ENCODE measurements around the gene GLI1. TPM values are rescaled to one million over a fixed set of nuclear protein-coding genes. Genes with fewer than 3 reads are reported as not detected.

The GLI1 gene
- total RNA-seq, 2 donors from 2014 or later = 3.4 to 6.4 TPM

DNA sequence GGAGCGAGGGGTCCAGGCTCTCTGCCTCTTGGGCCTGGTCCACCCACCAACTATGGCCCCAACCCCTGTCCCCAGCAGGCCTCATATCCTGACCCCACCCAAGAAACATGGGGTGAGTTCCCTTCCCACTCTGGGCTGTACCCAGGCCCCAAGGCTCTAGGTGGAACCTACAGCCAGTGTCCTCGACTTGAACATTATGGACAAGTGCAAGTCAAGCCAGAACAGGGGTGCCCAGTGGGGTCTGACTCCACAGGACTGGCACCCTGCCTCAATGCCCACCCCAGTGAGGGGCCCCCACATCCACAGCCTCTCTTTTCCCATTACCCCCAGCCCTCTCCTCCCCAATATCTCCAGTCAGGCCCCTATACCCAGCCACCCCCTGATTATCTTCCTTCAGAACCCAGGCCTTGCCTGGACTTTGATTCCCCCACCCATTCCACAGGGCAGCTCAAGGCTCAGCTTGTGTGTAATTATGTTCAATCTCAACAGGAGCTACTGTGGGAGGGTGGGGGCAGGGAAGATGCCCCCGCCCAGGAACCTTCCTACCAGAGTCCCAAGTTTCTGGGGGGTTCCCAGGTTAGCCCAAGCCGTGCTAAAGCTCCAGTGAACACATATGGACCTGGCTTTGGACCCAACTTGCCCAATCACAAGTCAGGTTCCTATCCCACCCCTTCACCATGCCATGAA, 11.5 kb downstream of the GLI1 start:
- TF ChIP-seq, protein P1, sequence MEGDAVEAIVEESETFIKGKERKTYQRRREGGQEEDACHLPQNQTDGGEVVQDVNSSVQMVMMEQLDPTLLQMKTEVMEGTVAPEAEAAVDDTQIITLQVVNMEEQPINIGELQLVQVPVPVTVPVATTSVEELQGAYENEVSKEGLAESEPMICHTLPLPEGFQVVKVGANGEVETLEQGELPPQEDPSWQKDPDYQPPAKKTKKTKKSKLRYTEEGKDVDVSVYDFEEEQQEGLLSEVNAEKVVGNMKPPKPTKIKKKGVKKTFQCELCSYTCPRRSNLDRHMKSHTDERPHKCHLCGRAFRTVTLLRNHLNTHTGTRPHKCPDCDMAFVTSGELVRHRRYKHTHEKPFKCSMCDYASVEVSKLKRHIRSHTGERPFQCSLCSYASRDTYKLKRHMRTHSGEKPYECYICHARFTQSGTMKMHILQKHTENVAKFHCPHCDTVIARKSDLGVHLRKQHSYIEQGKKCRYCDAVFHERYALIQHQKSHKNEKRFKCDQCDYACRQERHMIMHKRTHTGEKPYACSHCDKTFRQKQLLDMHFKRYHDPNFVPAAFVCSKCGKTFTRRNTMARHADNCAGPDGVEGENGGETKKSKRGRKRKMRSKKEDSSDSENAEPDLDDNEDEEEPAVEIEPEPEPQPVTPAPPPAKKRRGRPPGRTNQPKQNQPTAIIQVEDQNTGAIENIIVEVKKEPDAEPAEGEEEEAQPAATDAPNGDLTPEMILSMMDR (conservative IDR thresholded peaks at IDR 0.05) = no peak
- peaks cover 57% of the 10 kb centered on the region for H3K27me3 Mint-ChIP-seq (ENCODE audit: insufficient read depth)
- H3K4me3 ChIP-seq (ENCODE audit: low read length) = no peak overlapping the region

DNA sequence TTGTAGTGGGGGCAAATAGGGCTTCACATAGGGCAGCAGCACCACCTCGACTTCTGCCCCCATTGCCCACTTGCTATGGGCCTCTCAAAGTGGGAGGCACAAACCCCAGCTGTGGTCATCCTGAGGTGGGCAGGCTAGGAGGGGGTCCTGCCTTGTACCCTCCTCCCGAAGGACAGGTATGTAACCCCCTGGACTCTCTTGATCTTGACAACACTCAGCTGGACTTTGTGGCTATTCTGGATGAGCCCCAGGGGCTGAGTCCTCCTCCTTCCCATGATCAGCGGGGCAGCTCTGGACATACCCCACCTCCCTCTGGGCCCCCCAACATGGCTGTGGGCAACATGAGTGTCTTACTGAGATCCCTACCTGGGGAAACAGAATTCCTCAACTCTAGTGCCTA, 12.1 kb downstream of the GLI1 start:
- TF ChIP-seq, protein P1 (conservative IDR thresholded peaks at IDR 0.05) = no peak
- Histone ChIP-seq H3K9me3 (ENCODE audit: control insufficient read depth, low read length) (no peaks in the 10 kb centered on the region), H3K36me3 (ENCODE audit: control insufficient read depth, insufficient read depth, low read length) (no peaks in the 10 kb centered on the region), H3K4me1 (ENCODE audit: control insufficient read depth, insufficient read depth, low read length) (no peaks in the 10 kb centered on the region), H3K27me3 (ENCODE audit: control insufficient read depth, insufficient read depth, low read length, poor library complexity, severe bottlenecking) (peaks cover 52% of the 10 kb centered on the region), H3K4me3 (ENCODE audit: low read length) (no peak overlapping the region), H3K9ac (ENCODE audit: extremely low read depth, low read length, poor library complexity, severe bottlenecking) (no peak overlapping the region), H3K27ac (ENCODE audit: low read depth, low read length) (no peak overlapping the region)
- H3K9me3 Mint-ChIP-seq = no peaks in the 10 kb centered on the region
- peaks cover 63% of the 10 kb centered on the region for H3K27me3 Mint-ChIP-seq (ENCODE audit: insufficient read depth)
- 86 to 91% methylated on average over 1 to 3 of the region's 3 CpGs for WGBS, 2 experiments (ENCODE audit: insufficient coverage in 1 of 2, insufficient read length in 1 of 2)
- H3K36me3 Mint-ChIP-seq (ENCODE audit: low read depth) = no peaks in the 10 kb centered on the region
- no peak overlapping the region for H3K27ac Mint-ChIP-seq
- no peak for DNase-seq
- peaks cover 8% of the 10 kb centered on the region for H3K4me1 Mint-ChIP-seq
- H3K4me3 Mint-ChIP-seq = no peak overlapping the region

More for the DNA sequence above, 11.5 kb downstream of the GLI1 start:
- no peak overlapping the region for H3K27ac ChIP-seq (ENCODE audit: low read depth, low read length)
- Mint-ChIP-seq H3K27ac (no peak overlapping the region), H3K36me3 (ENCODE audit: low read depth) (no peaks in the 10 kb centered on the region), H3K4me1 (peaks cover 4% of the 10 kb centered on the region), H3K4me3 (no peak overlapping the region), H3K9me3 (no peaks in the 10 kb centered on the region)
- H3K9me3 ChIP-seq (ENCODE audit: control insufficient read depth, low read length) = no peaks in the 10 kb centered on the region
- no peak for DNase-seq
- no peaks in the 10 kb centered on the region for H3K4me1 ChIP-seq (ENCODE audit: control insufficient read depth, insufficient read depth, low read length)
- H3K9ac ChIP-seq (ENCODE audit: extremely low read depth, low read length, poor library complexity, severe bottlenecking) = no peak overlapping the region
- peaks cover 46% of the 10 kb centered on the region for H3K27me3 ChIP-seq (ENCODE audit: control insufficient read depth, insufficient read depth, low read length, poor library complexity, severe bottlenecking)
- H3K36me3 ChIP-seq (ENCODE audit: control insufficient read depth, insufficient read depth, low read length) = no peaks in the 10 kb centered on the region
- 84 to 92% methylated on average over 2 to 4 of the region's 4 CpGs for WGBS, 2 experiments (ENCODE audit: insufficient coverage in 1 of 2, insufficient read length in 1 of 2)

DNA sequence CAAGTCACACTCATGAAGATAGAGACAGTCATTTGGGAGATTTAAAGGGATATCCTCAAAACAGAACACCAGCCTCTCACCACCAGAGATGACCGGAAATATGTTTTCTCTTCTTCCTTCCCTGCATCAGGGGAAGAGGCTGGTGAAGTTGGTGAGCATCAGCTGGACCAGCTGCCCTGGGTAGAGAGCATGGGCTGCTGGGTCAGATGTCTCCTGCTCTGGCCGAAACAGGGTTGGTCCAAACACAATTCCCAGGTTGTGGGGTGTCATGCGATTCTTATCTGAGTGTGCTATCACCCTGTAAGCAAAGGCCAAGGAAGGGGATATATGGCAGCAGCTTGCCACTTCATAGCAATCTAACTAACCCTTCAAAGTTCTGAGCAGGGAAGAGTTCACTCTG, 12.8 kb downstream of the GLI1 start:
- Mint-ChIP-seq H3K27me3 (ENCODE audit: insufficient read depth) (peaks cover 65% of the 10 kb centered on the region), H3K4me3 (no peak overlapping the region), H3K27ac (no peak overlapping the region), H3K36me3 (ENCODE audit: low read depth) (no peaks in the 10 kb centered on the region), H3K4me1 (peaks cover 10% of the 10 kb centered on the region), H3K9me3 (no peaks in the 10 kb centered on the region)
- Histone ChIP-seq H3K36me3 (ENCODE audit: control insufficient read depth, insufficient read depth, low read length) (no peaks in the 10 kb centered on the region), H3K9me3 (ENCODE audit: control insufficient read depth, low read length) (no peaks in the 10 kb centered on the region), H3K27me3 (ENCODE audit: control insufficient read depth, insufficient read depth, low read length, poor library complexity, severe bottlenecking) (peaks cover 59% of the 10 kb centered on the region), H3K27ac (ENCODE audit: low read depth, low read length) (no peak overlapping the region), H3K9ac (ENCODE audit: extremely low read depth, low read length, poor library complexity, severe bottlenecking) (no peak overlapping the region), H3K4me1 (ENCODE audit: control insufficient read depth, insufficient read depth, low read length) (no peaks in the 10 kb centered on the region), H3K4me3 (ENCODE audit: low read length) (no peak overlapping the region)
- DNase-seq = no peak
- 93% methylated on average over 2 to 3 of the region's 3 CpGs for WGBS, 2 experiments (ENCODE audit: insufficient coverage in 1 of 2, insufficient read length in 1 of 2)
- TF ChIP-seq, protein P1 (conservative IDR thresholded peaks at IDR 0.05) = no peak

Measured in endodermal cell (in vitro differentiated cells).